CMK (cell line): ENCODE results near the gene HNRNPUL2.

Experiments used
- DNase-seq: peaks from one replicate; pipeline ENCODE4 v3.0.0-alpha.2; 2010; ENCODE audit warnings: low read depth

HNRNPUL2 gene

GRCh38 chr11:62726915-62727164 is 417 bp downstream of the HNRNPUL2 start:
- DNase-seq, result no peak

DNA sequence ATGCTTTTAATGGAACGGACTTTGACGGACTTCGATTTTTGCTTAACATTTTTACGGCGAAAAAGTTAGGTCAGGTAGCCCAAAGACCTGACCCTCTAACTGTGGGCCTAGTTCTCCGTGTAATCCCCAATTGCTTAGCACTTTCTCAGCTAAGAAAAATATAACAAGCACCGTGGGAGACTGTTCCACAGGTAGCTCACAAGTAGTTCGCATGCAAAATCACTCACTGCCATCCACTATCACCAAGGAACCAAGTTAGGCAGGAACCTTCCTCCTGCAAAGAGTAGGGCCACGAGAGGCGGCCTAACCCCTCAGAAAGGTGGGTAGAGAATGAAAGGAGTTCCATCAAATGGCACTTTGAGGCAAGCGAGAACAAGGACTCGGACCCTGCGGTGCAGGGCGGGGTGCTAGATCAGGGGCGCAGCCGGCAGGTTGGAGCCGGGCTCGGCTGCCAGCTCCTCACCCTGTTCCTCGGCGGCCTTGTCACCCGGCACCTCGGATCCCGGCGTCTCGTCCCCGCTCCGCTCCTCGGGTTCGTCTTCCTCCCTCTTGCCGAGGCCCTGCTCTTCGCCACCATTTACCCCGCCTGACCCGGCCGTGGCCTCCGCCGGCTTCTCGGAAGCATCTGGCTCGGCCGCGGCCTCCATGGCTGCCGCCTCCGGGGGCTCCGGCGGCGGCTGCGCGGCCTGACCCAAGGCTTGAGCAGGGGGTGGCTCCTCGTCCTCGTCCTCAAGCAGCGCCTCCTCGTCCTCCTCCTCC is 922 bp downstream of the HNRNPUL2 start:
- DNase-seq, result no peak

DNA sequence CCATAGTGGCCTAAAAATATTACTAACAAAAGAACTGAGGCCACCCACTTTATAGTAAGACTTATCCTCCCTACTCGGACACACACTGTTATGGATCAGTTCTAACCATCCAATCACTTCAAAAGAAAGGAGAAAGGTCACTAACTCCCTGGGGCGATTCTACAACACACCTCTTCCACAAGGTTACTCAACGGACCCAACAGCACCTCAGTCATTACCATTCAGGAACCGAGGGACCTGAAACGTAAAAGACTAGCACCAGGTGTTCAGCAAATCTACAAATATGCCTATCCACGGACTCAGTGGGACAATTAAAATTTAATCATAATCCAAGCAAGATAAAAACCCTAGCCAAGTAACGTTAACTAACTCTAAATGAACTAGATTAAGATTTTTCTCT is 1.6 kb downstream of the HNRNPUL2 start:
- no peak for DNase-seq

GRCh38 chr11:62724171-62724570 is 3.1 kb downstream of the HNRNPUL2 start:
- DNase-seq, result no peak

- DNase-seq, result no peak
Measured at GRCh38 chr11:62721994-62722393, 5.3 kb downstream of the HNRNPUL2 start.

GRCh38 chr11:62719302-62719978 is 7.8 kb downstream of the HNRNPUL2 start:
- DNase-seq, result no peak

DNA sequence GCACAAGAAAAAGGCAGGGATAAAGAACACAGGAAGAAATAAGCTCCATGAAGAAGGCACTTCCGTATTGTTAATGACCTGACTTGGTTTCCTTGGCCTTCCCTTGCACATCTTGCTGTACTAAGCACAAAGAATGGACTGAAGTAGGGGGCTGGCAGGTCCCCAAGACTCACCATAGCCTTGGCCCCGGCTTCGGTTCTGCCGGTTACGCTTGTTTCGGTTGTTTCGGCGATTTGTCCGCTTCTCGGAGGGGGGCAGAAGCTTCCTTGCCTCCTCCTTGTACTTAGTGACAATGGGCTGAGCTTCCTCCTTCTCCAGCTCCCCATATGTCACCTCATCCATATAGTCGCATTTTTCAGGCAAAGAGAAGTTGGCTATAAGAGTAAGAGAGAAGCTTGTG is 10.4 kb downstream of the HNRNPUL2 start:
- DNase-seq, result no peak

DNA sequence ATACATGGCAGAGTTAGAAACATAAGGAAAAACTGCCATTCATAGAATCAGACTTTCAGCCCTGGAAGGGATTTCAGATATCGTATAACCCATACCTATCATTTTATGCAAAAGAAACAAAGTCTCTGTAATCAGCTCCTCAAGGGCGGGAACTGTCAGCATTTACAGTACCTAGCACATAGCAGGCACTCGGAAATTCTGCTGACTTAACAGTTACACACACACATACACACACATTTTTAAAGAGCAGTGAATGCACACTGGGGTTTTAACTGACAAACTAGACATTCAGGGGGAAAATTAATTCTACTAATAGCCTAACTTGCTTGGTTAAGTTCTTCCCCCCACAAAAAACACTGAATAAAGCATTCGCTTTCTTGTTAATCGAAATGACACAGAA is 11.1 kb downstream of the HNRNPUL2 start:
- DNase-seq, result no peak

DNA sequence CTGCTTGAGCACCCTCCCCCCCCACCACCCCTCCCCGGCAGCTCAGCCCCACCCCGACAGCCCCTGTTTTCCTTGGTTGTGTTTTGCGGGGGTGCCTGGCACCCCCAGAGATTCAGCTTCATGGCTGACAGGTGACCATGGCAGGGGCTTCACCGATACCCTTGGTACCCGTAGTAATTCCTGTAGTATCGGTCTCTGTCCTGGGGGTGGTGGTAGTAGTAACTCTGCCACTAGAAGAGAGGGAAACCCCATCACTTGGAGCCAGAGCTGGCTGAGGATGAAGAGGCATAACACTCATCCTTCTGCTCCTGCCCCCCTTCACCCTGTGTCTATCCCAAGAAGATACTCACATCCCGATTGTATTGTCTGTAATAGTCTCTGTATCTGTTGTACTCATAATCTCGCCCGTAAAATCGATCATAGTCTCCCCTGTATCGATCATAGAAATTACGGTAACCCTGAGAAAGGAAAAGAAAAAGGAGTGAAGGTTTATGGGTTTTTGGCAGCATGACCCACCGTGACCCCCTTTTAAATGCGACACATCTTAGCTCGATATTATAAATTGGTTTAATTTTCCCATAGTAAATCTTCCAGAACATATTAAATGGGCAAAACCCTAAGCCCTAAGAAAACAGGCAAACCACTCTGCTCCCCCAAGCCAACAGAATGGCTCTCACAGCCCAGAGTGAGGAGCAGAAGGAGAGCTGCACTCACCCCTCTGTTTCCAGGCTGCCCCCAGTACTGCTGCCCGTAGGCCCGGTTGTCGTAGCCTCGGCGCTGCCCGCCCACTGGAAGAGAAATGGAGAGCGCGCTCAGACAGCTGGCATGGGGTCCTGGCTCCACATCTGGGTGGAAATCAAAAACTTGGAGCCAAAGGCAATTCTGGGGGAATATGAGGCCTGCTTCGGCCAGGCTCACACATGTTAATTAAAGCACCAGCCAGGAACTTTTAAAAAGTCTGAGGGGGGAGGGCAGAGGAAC is 11.8 kb downstream of the HNRNPUL2 start:
- DNase-seq, result no peak

DNA sequence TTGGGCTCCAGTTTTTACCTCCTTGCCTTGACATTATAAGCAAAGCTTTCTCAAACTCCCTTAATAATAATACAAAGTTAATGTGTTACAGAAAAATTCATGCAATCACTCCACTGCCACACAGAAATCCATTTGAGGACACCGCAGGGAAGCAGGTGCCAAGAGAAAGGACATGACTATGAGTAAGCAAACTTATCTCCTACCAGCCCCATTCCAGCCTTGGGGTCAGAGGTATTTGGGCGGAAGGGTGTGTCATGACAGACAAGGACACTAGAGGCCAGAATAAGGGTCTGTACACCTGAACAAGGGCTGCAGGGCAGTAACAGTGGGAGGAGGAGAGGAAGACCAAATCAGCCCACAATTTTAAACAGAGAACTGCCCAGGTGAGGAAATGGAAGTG is 13.9 kb downstream of the HNRNPUL2 start:
- no peak for DNase-seq

GRCh38 chr11:62712861-62713260 is 14.4 kb downstream of the HNRNPUL2 start:
- DNase-seq, result no peak

DNA sequence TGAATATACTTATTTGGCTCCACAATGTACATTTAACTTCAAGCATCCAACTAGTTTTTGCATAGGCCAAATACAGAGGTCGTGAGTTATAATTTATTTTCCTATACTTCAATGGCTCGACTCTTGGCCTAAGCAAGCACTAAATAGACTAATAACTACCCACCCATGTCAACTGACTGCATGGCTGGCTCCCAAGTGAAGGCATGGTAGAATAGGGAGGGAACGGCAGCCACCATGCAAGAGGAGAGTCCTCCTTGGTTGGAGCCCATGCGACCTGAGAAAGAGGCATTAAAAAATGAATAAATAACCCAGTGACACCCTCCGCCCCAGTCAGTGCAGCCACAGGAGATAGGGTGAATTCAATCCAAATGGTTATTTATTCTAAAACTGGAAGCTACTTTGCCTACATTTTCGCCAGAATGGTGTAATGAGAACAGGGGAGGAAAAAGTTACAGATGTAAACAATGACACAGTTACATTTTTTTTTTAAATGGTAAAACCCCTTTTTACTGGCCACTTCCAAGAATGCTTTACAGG is 14.9 kb downstream of the HNRNPUL2 start:
- DNase-seq, result no peak

DNA sequence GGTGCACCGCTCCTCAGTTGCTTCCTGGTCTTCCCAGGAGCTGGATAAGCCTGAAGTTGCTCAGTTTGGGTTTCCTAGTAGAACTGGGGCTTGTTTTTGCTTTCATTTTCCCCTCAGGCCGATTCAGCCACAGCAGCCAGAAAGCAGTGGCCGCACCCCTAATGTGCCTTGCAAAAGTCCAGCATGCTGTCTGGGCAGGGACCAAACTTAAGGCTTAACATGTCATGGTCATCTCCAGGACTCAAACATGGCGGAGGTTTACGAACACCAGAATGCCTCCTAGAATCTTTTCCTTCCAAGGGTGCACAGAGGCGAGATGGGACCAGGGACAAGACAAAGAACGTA is 17.3 kb downstream of the HNRNPUL2 start:
- DNase-seq, result no peak

DNA sequence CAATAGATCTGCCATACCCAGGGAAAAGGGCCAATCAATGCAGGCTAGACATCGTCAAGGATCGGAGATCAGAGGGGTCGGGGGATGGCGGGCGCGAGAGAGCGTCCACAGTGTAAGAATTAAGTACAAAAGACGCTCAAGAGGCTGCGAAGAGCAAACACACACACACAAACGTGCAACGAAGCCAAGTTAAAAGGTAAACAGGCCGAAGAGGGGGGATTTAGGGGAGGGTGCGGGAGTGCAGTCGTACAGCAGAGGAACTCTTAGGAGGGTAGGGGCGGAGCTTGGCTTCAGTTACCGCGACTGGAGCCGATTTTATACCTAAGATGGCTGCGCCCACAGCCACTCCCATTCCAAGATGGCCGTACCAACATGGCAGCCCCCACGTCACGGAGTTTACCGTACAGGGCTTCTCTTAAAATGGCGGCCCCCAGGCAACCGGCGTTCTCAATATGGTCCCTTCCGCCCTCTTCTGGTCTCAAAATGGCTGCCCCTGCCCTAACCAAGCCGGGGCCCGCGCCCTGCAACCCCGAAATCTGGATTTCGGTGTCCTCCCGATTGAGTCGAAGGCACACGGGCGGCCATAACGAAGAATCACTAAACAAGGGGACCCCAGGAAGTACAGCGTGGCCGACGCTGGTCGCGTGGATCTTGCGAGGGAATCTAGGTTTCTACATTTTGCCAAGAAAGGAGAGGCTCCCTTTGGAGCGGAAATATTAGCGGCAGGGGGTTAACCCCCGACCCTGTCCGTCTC is 17.8 kb downstream of the HNRNPUL2 start:
- DNase-seq, result no peak

GRCh38 chr11:62708793-62709192 is 18.5 kb downstream of the HNRNPUL2 start:
- no peak for DNase-seq

DNA sequence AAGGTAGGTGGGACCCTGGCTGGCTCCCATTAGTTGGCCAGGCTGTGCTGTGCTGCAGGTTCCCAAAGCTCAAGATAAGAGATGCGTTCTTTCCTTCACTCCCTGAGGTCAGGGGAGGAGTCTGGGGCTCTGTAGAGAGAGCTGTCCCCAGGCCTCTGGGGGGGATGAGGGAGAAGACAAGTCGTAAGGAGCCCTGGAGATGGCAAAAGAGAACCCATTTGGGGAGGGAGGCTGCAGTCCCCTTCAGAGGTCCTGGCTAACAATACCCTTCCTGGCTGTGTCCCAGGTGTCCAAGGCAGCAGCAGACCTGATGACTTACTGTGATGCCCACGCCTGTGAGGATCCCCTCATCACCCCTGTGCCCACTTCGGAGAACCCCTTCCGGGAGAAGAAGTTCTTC is 18.9 kb downstream of the HNRNPUL2 start:
- no peak for DNase-seq

DNA sequence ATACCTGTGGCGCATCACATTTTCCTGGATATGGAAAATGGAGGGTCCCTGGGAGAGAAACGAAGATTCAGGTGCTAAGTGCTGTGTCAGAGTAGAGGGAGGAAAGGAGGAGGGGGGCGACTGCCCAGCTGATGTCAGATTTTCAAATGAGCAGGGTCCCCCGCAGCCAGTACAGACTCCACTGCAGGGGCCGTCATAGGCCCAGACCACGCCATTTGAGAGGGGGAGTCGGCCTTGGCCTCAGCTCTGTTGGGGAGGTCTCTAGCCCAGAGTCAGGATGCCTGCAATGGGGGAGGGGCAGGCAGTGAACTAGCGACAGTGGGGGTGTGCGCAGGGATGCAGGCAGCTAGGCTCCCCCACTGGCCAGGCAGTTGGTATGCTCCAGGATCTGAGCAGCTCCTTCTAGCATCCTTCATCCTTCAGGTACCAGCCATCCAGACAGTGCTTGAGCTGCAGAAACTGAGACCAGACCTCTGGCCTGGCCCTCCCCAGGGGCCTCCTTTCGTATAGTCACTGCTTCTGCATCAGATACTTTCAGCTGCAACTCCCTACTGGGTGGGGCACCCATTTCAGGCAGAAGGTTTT is 19.9 kb downstream of the HNRNPUL2 start, which contains the start of the genes BSCL2 and GNG3:
Gene BSCL2 (minus strand): TSS at position 148 of the 585 bp plus-strand sequence. CDS start 229 bp downstream, outside the sequence.
Gene GNG3 (plus strand): TSS at position 400 of the 585 bp plus-strand sequence. CDS start 620 bp downstream, outside the sequence.
- DNase-seq, result no peak

DNA sequence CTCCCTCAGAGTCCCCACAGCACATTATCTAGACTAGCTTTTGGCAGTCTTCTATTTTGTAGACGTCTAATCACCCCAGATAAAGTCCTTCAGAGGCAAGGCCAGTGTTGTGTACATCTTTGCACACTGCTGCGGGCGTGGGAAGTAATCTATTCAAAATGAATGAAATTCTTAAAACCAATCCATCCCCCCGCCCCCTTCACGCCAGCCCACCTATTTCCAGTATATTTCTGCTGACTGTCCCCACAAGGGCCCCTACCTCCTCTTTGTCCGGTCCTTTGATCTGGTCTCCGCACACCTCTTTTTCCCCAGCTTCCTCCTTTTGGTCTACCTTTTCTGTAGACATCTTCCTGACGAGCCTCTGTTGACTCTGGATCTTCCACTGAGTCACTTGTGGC is 20.4 kb downstream of the HNRNPUL2 start:
- DNase-seq, result no peak

DNA sequence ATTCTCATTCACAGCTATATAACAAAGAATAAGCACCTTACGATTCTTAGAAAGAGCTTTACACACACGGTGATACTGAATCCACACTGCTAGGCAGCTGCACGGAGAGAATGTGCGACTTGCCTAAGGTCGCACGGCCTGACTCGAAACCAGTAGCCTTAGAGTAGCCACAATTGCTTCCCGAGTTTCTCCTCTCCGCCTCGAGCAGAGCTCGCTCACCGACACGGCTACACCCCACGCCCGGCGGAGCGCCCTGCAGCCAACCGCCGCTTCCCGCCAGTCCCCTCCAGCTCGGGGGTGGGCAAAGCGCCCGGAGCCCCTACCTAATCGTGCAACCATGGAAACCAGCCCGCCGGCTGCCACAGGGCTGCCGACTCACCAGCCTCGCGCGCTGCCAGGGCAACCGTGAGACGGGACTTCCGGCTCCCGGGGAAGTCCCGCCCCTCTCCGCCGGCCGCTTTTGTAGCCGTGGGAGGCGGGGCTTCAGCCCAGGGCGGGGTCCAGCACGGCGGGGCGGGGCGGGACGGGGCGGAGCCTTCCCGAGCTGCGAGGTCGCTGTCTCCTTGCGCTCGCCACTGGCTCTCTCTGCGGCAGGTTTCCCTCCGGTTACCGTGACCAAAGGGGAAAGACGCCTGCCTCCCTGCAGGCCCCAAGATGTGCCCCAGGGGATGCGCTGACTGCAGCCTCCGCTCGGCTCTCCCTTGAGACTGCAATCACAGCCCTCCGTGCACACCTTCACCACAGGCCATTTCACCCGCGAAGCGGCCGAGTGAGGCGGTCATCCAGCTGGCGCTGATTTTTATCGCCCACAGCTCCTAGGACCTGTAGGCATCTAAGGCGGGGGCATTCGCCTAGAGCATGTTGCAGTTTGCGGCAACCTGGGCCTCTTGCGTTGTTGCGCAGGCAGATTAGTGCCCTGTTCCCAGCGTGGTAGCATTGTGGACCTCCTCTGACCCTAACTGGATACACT is 21.1 kb downstream of the HNRNPUL2 start:
- DNase-seq, result peak; percentile 74

GRCh38 chr11:62705413-62705812 is 21.8 kb downstream of the HNRNPUL2 start:
- no peak for DNase-seq
